ENCODE data around the gene FMN2. TPM values are rescaled to one million over a fixed set of nuclear protein-coding genes. Genes with fewer than 3 reads are reported as not detected.
"Not testable (repeated sequence)": the region's sequence is repeated elsewhere in the genome, so short reads cannot be mapped to it uniquely, and the experiment has no call there.

Gene FMN2
- total RNA-seq, 4 donors from 2014 or later: 0.54 to 5.1 (median 1.2) TPM

- no peak for DNase-seq
- Histone ChIP-seq H3K4me1 (no peaks in the 10 kb centered on the region), H3K27ac (no peak overlapping the region), H3K27me3 (no peaks in the 10 kb centered on the region), H3K4me3 (no peak overlapping the region), H3K9me3 (no peaks in the 10 kb centered on the region), H3K36me3 (no peaks in the 10 kb centered on the region)
- no peak for TF ChIP-seq POLR2A (IDR thresholded peaks at IDR 0.05)
- TF ChIP-seq, protein P1, sequence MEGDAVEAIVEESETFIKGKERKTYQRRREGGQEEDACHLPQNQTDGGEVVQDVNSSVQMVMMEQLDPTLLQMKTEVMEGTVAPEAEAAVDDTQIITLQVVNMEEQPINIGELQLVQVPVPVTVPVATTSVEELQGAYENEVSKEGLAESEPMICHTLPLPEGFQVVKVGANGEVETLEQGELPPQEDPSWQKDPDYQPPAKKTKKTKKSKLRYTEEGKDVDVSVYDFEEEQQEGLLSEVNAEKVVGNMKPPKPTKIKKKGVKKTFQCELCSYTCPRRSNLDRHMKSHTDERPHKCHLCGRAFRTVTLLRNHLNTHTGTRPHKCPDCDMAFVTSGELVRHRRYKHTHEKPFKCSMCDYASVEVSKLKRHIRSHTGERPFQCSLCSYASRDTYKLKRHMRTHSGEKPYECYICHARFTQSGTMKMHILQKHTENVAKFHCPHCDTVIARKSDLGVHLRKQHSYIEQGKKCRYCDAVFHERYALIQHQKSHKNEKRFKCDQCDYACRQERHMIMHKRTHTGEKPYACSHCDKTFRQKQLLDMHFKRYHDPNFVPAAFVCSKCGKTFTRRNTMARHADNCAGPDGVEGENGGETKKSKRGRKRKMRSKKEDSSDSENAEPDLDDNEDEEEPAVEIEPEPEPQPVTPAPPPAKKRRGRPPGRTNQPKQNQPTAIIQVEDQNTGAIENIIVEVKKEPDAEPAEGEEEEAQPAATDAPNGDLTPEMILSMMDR (IDR thresholded peaks at IDR 0.05): no peak
Measured at GRCh38 chr1:240254778-240255291, 163.2 kb downstream of the FMN2 start.

- Histone ChIP-seq H3K4me1 (no peaks in the 10 kb centered on the region), H3K27ac (no peak overlapping the region), H3K36me3 (no peaks in the 10 kb centered on the region), H3K27me3 (no peaks in the 10 kb centered on the region), H3K4me3 (no peak overlapping the region), H3K9me3 (no peaks in the 10 kb centered on the region)
- no peak for TF ChIP-seq POLR2A (IDR thresholded peaks at IDR 0.05)
- TF ChIP-seq, protein P1 (IDR thresholded peaks at IDR 0.05): no peak
- DNase-seq: no peak
Measured at GRCh38 chr1:240255922-240256321, 164.2 kb downstream of the FMN2 start.

DNA sequence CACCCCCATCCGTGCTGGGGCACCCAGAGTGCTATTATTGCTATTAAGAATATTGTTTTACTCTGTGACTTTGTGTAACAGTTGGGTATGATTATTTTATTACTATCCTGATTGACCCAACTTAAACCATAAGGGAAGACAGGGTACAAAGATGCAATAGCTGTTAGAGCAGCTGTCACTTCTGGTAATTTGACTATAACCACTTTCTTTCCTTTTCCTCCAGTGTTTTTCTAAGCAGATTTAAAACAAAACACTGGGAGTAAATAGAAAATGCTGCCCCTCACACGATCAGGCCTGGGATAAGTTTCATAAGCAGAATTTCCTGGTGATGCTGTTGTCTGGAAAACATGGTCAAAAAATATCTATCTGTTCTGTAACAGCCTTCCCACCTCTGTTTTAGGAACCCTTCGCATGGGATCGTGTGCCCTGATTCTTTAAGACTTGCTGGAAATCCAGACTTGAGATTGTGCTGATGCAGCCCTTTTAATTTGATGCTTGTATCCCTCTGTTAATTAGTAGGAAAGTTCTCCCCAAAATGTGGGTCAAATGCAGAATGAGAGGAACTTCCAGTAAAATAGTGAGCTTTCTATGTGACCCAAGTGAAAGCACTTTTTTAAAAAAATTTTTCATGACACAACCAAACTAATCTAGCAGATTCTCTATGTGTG lies 165.3 kb downstream of the FMN2 start:
- DNase-seq: no peak
- Histone ChIP-seq H3K27me3 (no peaks in the 10 kb centered on the region), H3K4me1 (no peaks in the 10 kb centered on the region), H3K4me3 (no peak overlapping the region), H3K9me3 (no peaks in the 10 kb centered on the region), H3K27ac (no peak overlapping the region), H3K36me3 (no peaks in the 10 kb centered on the region)
- no peak for TF ChIP-seq POLR2A (IDR thresholded peaks at IDR 0.05)
- TF ChIP-seq, protein P1 (IDR thresholded peaks at IDR 0.05): no peak

DNA sequence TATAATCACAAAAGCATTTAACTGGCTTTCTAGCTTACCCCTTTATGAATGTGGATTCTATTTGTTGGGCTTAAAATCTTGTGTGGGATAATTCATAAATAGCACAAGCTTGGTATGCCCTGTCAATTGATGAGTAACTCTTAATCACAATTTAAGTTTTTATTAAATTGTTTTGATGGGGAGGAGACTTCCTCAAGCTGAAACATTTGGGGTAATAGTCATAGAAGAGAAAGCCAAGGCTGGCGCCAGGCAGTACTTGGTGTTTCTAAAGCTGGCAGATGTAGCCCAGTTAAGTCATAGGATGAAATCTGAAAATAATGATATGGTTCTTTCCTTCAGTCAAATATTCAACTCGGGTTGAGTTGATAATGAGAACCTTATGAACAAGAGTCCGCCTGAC lies 167.2 kb downstream of the FMN2 start:
- H3K9me3 ChIP-seq: no peaks in the 10 kb centered on the region
- H3K4me3 ChIP-seq: no peak overlapping the region
- TF ChIP-seq, protein P1 (IDR thresholded peaks at IDR 0.05): no peak
- TF ChIP-seq POLR2A (IDR thresholded peaks at IDR 0.05): no peak
- DNase-seq: no peak
- no peak overlapping the region for H3K27ac ChIP-seq
- H3K27me3 ChIP-seq: no peaks in the 10 kb centered on the region
- H3K36me3 ChIP-seq: no peaks in the 10 kb centered on the region
- no peaks in the 10 kb centered on the region for H3K4me1 ChIP-seq

- H3K36me3 ChIP-seq, DNase-seq, H3K27me3 ChIP-seq, H3K4me1 ChIP-seq, H3K27ac ChIP-seq, H3K4me3 ChIP-seq, H3K9me3 ChIP-seq: not testable (repeated sequence)
Measured at GRCh38 chr1:240264494-240264893, 172.8 kb downstream of the FMN2 start.

GRCh38 chr1:240271081-240271480 lies 179.4 kb downstream of the FMN2 start:
- Histone ChIP-seq H3K9me3 (no peaks in the 10 kb centered on the region), H3K27ac (no peak overlapping the region), H3K27me3 (no peaks in the 10 kb centered on the region), H3K36me3 (no peaks in the 10 kb centered on the region), H3K4me3 (no peak overlapping the region), H3K4me1 (no peaks in the 10 kb centered on the region)
- no peak for TF ChIP-seq POLR2A (IDR thresholded peaks at IDR 0.05)
- TF ChIP-seq, protein P1 (IDR thresholded peaks at IDR 0.05): no peak
- DNase-seq: no peak

Data from Peyer's patch (tissue), 4 donors.